ENCODE measurements around the gene SEPTIN12. TPM values are rescaled to one million over a fixed set of nuclear protein-coding genes. Genes with fewer than 3 reads are reported as not detected.
"Not testable (repeated sequence)": the region's sequence is repeated elsewhere in the genome, so short reads cannot be mapped to it uniquely, and the experiment has no call there.

Gene SEPTIN12
- total RNA-seq, 1 donor from 2014 or later, result not detected

DNA sequence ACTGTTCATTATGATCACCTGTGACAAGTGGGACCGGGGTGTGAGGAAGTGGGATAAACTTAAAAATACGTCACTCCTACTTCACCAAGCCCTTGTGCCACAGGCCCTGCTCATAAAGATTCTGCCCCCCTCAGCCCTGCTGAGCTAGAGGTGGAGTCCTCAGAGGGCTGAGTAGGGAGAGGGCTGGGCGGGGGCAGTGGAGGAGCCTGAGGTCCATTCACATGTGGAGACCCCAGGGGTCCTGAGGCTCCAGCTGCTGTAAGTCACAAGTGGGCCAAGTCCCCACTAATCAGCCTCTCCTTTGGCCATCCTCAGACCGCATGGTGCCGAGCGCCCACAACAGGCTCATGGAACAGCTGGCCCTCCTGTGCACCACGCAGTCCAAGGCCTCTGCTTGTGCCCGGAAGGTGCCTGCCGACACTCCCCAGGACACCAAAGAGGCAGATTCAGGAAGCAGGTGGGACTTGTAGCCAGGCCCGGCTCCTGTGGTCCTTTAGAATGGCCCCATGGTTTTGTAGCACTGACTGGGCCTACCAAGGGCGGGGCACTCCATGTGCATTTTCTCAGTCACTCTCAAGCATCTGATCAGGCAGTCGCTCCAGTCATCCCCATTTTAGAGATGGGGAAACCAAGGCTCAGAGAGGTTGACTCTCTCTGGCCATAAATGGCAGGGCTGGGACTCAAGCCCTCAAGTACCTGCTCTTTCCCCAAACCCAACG is 43.4 kb downstream of the SEPTIN12 start:
- Histone ChIP-seq H3K4me3 (no peak overlapping the region), H3K27me3 (no peaks in the 10 kb centered on the region), H3K4me1 (peaks cover 23% of the 10 kb centered on the region), H3K27ac (no peak overlapping the region), H3K36me3 (peaks cover 0 to 2% of the 10 kb centered on the region in 2 donors), H3K9me3 (no peaks in the 10 kb centered on the region)
- TF ChIP-seq POLR2A (IDR thresholded peaks at IDR 0.05) (no peak), POLR2AphosphoS5 (IDR thresholded peaks at IDR 0.05; ENCODE audit: insufficient read depth in 1 of 2, low read depth in 1 of 2) (no peak)
- TF ChIP-seq, protein P1, sequence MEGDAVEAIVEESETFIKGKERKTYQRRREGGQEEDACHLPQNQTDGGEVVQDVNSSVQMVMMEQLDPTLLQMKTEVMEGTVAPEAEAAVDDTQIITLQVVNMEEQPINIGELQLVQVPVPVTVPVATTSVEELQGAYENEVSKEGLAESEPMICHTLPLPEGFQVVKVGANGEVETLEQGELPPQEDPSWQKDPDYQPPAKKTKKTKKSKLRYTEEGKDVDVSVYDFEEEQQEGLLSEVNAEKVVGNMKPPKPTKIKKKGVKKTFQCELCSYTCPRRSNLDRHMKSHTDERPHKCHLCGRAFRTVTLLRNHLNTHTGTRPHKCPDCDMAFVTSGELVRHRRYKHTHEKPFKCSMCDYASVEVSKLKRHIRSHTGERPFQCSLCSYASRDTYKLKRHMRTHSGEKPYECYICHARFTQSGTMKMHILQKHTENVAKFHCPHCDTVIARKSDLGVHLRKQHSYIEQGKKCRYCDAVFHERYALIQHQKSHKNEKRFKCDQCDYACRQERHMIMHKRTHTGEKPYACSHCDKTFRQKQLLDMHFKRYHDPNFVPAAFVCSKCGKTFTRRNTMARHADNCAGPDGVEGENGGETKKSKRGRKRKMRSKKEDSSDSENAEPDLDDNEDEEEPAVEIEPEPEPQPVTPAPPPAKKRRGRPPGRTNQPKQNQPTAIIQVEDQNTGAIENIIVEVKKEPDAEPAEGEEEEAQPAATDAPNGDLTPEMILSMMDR (IDR thresholded peaks at IDR 0.05), result no peak
- DNase-seq (ENCODE audit: extremely low spot score in 2 of 2), result no peak
- intact Hi-C loops (cut with DNase I), result no loop called here

DNA sequence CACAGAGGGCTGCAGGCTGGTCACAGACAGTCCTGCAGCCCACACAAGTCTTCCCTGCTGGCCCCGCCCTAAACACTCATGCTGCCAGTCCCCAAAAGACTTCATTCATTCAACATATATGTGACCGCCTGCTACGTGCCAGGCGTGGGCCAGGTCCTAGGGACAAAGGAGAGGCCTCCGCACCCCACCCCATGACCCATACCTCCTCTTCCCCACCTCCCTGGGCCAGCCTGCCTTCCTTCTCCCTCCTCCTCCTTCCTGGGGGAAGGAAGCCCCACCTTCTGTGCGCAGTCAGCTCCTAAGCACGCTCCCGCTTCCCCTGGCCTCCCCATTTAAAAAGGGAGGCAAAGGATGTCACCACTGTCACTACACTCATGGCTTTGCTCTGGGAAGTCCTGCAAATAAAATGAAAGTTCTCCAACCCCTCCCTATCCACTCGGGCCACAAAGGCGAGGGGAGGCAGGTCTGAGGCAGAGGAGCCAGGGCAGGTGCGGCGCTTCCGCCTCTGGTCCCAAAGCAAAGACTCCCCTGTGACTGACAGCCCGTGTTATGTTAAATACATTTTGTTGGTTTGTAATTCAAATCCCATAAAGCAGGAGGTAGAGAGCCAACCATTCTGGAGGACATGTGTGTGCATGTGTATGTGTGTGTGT is 44.8 kb downstream of the SEPTIN12 start:
- no peaks in the 10 kb centered on the region for H3K36me3 ChIP-seq
- H3K4me3 ChIP-seq, result no peak overlapping the region
- H3K27me3 ChIP-seq, result no peaks in the 10 kb centered on the region
- peaks cover 23% of the 10 kb centered on the region for H3K4me1 ChIP-seq
- H3K9me3 ChIP-seq, result no peaks in the 10 kb centered on the region
- no peak overlapping the region for H3K27ac ChIP-seq
- no peak for TF ChIP-seq POLR2A (IDR thresholded peaks at IDR 0.05)
- TF ChIP-seq, protein P1 (IDR thresholded peaks at IDR 0.05), result no peak
- TF ChIP-seq POLR2AphosphoS5 (IDR thresholded peaks at IDR 0.05; ENCODE audit: insufficient read depth in 1 of 2, low read depth in 1 of 2), result no peak
- DNase-seq (ENCODE audit: extremely low spot score in 2 of 2), result no peak
- intact Hi-C loops (cut with DNase I), result no loop called here

DNA sequence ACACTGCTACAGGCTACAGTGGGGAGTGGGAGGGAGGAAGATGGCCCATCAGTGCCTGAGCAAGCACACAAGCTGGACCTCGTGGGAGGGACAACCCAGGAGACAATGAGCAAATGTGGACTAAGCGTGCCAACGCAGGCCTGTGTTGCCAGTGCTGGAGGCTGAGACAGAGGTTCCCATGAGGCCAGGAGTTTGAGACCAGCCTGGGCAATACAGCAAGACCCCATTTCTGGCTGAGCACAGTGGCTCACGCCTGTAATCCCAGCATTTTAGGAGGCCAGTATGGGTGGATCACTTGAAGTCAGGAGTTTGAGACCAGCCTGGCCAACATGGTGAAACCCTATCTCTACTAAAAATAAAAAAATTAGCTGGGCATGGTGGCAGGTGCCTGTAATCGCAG is 49.8 kb downstream of the SEPTIN12 start:
- H3K27ac ChIP-seq; H3K27me3 ChIP-seq; DNase-seq (ENCODE audit: extremely low spot score in 2 of 2); H3K36me3 ChIP-seq; H3K4me3 ChIP-seq; H3K9me3 ChIP-seq; intact Hi-C loops (cut with DNase I): not testable (repeated sequence)
- H3K4me1 ChIP-seq, result peaks cover 17% of the 10 kb centered on the region

DNA sequence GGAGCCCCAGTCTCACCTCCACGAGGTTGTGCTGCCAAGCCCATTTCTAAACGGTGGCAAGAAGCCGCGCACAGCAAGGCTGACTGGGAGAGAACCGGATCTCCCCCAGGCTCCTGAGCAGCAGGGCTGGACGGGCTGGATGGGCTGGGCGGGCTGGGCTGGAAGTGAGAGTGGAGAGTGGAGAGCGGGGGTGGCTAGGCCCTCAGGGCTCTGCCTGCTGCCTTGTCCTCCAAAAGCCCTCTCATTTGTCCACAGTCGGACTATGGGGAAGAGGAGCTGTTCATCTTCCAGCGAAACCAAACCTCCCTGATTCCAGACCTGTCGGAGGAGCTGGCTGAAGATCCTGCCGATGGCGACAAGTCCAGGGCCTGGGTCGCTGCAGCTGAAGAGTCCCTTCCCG is 50.6 kb downstream of the SEPTIN12 start:
- no peaks in the 10 kb centered on the region for H3K9me3 ChIP-seq
- no peak overlapping the region for H3K4me3 ChIP-seq
- peaks cover 17% of the 10 kb centered on the region for H3K4me1 ChIP-seq
- no peak overlapping the region for H3K27ac ChIP-seq
- no peaks in the 10 kb centered on the region for H3K27me3 ChIP-seq
- intact Hi-C loops (cut with DNase I), result no loop called here
- no peak for DNase-seq (ENCODE audit: extremely low spot score in 2 of 2)
- TF ChIP-seq POLR2A (IDR thresholded peaks at IDR 0.05) (no peak), POLR2AphosphoS5 (IDR thresholded peaks at IDR 0.05; ENCODE audit: insufficient read depth in 1 of 2, low read depth in 1 of 2) (no peak)
- TF ChIP-seq, protein P1 (IDR thresholded peaks at IDR 0.05), result no peak
- H3K36me3 ChIP-seq, result no peaks in the 10 kb centered on the region

DNA sequence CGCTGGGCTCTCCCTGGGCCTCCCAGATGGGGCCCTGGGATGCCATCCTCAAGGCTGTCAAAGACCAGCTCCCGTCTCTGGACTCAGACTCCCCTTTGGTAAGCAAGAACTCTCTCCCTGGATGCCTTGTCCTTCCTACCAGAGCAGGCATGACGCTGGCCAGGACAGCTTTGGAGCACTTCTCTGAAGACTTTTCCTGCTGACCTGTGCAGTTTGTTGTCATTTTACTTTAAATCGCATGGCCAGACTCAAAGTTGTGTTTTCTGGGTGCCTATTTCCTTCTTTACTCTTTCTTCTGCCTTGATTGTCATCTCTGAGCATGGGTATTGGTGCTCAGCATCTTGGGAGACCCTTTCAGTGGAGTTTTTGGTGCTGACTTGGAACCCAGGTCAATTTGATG is 51.6 kb downstream of the SEPTIN12 start:
- Histone ChIP-seq H3K4me1 (peaks cover 22% of the 10 kb centered on the region), H3K9me3 (no peaks in the 10 kb centered on the region), H3K36me3 (no peaks in the 10 kb centered on the region), H3K27ac (no peak overlapping the region), H3K27me3 (no peaks in the 10 kb centered on the region), H3K4me3 (no peak overlapping the region)
- no peak for TF ChIP-seq POLR2AphosphoS5 (IDR thresholded peaks at IDR 0.05; ENCODE audit: insufficient read depth in 1 of 2, low read depth in 1 of 2)
- DNase-seq (ENCODE audit: extremely low spot score in 2 of 2), result no peak
- intact Hi-C loops (cut with DNase I), result no loop called here

Measured in vagina (tissue), 2 donors.